K562 (cell line): Measurements from ENCODE around the gene ATAD3C.

Source experiments
- CREB1 ChIP-seq, 2 experiments: sonication (generic) in 1 of 2; formaldehyde crosslinking in 1 of 2; IDR thresholded peaks; 2 replicates each; pipeline versions ENCODE4 v1.6.1 to v1.8.0; 2012 to 2022; ENCODE audit warnings: inconsistent platforms in 1 of 2, mild to moderate bottlenecking in 1 of 2, missing genetic modification reagents in 1 of 2, moderate library complexity in 1 of 2
- LARP7 ChIP-seq: fragments of 450-650 bp; IDR thresholded peaks from 2 replicates; pipeline ENCODE4 v1.6.1; 2016
- TF ChIP-seq, protein P1 (sequence below): fragments of 200-800 bp; sonication (Bioruptor generic); IDR thresholded peaks from 2 replicates; pipeline ENCODE4 v1.6.1; 2016; ENCODE audit warnings: missing genetic modification characterization, missing compliant biosample characterization

DNA sequence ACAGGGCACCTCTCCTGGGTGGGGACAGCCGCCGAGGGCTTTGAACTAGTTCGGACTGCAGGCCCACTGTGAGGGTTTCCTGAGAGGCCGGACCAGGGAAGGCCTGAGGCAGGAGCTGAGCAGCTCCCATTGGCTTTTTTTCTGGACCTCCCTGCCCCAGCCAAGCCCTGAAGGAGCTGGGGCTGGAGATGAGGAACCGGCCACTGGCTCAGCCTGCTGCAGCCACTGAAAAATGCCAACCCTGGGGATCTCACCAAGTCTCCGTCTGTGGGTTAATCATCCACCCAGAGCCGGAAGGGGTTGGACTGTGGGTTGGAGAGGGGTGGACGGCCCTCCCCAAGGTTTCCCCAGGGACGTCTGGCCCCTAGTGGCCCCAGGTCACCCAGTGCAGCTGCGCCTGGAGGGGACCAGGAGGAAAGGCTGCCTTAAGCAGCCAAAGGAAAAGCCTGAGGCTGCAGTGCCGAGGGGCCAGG, 11.5 kb upstream of the ATAD3C start:
- TF ChIP-seq, protein P1, sequence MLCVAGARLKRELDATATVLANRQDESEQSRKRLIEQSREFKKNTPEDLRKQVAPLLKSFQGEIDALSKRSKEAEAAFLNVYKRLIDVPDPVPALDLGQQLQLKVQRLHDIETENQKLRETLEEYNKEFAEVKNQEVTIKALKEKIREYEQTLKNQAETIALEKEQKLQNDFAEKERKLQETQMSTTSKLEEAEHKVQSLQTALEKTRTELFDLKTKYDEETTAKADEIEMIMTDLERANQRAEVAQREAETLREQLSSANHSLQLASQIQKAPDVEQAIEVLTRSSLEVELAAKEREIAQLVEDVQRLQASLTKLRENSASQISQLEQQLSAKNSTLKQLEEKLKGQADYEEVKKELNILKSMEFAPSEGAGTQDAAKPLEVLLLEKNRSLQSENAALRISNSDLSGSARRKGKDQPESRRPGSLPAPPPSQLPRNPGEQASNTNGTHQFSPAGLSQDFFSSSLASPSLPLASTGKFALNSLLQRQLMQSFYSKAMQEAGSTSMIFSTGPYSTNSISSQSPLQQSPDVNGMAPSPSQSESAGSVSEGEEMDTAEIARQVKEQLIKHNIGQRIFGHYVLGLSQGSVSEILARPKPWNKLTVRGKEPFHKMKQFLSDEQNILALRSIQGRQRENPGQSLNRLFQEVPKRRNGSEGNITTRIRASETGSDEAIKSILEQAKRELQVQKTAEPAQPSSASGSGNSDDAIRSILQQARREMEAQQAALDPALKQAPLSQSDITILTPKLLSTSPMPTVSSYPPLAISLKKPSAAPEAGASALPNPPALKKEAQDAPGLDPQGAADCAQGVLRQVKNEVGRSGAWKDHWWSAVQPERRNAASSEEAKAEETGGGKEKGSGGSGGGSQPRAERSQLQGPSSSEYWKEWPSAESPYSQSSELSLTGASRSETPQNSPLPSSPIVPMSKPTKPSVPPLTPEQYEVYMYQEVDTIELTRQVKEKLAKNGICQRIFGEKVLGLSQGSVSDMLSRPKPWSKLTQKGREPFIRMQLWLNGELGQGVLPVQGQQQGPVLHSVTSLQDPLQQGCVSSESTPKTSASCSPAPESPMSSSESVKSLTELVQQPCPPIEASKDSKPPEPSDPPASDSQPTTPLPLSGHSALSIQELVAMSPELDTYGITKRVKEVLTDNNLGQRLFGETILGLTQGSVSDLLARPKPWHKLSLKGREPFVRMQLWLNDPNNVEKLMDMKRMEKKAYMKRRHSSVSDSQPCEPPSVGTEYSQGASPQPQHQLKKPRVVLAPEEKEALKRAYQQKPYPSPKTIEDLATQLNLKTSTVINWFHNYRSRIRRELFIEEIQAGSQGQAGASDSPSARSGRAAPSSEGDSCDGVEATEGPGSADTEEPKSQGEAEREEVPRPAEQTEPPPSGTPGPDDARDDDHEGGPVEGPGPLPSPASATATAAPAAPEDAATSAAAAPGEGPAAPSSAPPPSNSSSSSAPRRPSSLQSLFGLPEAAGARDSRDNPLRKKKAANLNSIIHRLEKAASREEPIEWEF (CRISPR knock-in tag), result no peak
- TF ChIP-seq CREB1 (IDR thresholded peaks at IDR 0.05) (no peak), CREB1 (CRISPR knock-in tag; IDR thresholded peaks at IDR 0.05) (no peak), LARP7 (no peak)
